WTC11 (cell line): ENCODE results near the gene CACNB4.

Source experiments
- CDX4 ChIP-seq: fragments of 250-450 bp; sonication (Bioruptor Pico); IDR thresholded peaks from 2 replicates; pipeline ENCODE4 v1.9.0; 2021; ENCODE audit warnings: moderate library complexity, mild to moderate bottlenecking, inconsistent platforms, borderline replicate concordance
- CTCF ChIP-seq: fragments of 200-600 bp; IDR thresholded peaks from 2 replicates; pipeline ENCODE4 v1.8.0; 2022; ENCODE audit warnings: antibody characterized with exemption
- FOXP4 ChIP-seq: sonication (generic); formaldehyde crosslinking; IDR thresholded peaks from 2 replicates; pipeline ENCODE4 v1.8.0; 2022; ENCODE audit warnings: mild to moderate bottlenecking, missing genetic modification reagents
- NR1H2 ChIP-seq: sonication (generic); formaldehyde crosslinking; IDR thresholded peaks from 2 replicates; pipeline ENCODE4 v1.9.0; 2021; ENCODE audit warnings: mild to moderate bottlenecking, moderate library complexity, missing genetic modification reagents
- NR2C2 ChIP-seq: sonication (generic); formaldehyde crosslinking; IDR thresholded peaks from 2 replicates; pipeline ENCODE4 v1.8.0; 2022; ENCODE audit warnings: mild to moderate bottlenecking, missing genetic modification reagents
- PRDM15 ChIP-seq: sonication (generic); formaldehyde crosslinking; IDR thresholded peaks from 2 replicates; pipeline ENCODE4 v1.8.0; 2022; ENCODE audit warnings: missing genetic modification reagents
- SMAD3 ChIP-seq: sonication (generic); formaldehyde crosslinking; IDR thresholded peaks from 2 replicates; pipeline ENCODE4 v1.8.0; 2022; ENCODE audit warnings: missing genetic modification reagents, mild to moderate bottlenecking, borderline replicate concordance
- SP1 ChIP-seq: sonication (generic); formaldehyde crosslinking; conservative IDR thresholded peaks from 2 replicates; pipeline ENCODE4 v1.8.1; 2022; ENCODE audit warnings: missing genetic modification reagents
- TP53 ChIP-seq: sonication (generic); formaldehyde crosslinking; IDR thresholded peaks from 2 replicates; pipeline ENCODE4 v1.8.1; 2023; ENCODE audit warnings: mild to moderate bottlenecking, missing genetic modification reagents
- USF1 ChIP-seq: sonication (generic); formaldehyde crosslinking; IDR thresholded peaks from 2 replicates; pipeline ENCODE4 v1.8.0; 2022; ENCODE audit warnings: mild to moderate bottlenecking, missing genetic modification reagents
- ZNF219 ChIP-seq: sonication (generic); formaldehyde crosslinking; IDR thresholded peaks from 2 replicates; pipeline ENCODE4 v1.8.0; 2023; ENCODE audit warnings: missing genetic modification reagents, mild to moderate bottlenecking, borderline replicate concordance
- ZNF317 ChIP-seq: sonication (generic); formaldehyde crosslinking; IDR thresholded peaks from 2 replicates; pipeline ENCODE4 v1.8.1; 2023; ENCODE audit warnings: low read depth, mild to moderate bottlenecking, moderate library complexity, missing genetic modification reagents, borderline replicate concordance

- no peak for TF ChIP-seq SMAD3 (CRISPR knock-in tag)
- no peak for TF ChIP-seq ZNF317 (CRISPR knock-in tag)
- TF ChIP-seq TP53 (CRISPR knock-in tag) = no peak
- TF ChIP-seq NR2C2 (CRISPR knock-in tag) = no peak
- no peak for TF ChIP-seq CTCF
- no peak for TF ChIP-seq USF1 (CRISPR knock-in tag)
- no peak for TF ChIP-seq PRDM15
- TF ChIP-seq NR1H2 (CRISPR knock-in tag) = no peak
- no peak for TF ChIP-seq ZNF219
- no peak for TF ChIP-seq SP1 (CRISPR knock-in tag)
- no peak for TF ChIP-seq FOXP4 (CRISPR knock-in tag)
- no peak for TF ChIP-seq CDX4 (CRISPR knock-in tag)
Measured at GRCh38 chr2:152034257-152034801, 64.5 kb downstream of the CACNB4 start.
